ENCODE measurements around the gene PHC1.

Gene PHC1

DNA sequence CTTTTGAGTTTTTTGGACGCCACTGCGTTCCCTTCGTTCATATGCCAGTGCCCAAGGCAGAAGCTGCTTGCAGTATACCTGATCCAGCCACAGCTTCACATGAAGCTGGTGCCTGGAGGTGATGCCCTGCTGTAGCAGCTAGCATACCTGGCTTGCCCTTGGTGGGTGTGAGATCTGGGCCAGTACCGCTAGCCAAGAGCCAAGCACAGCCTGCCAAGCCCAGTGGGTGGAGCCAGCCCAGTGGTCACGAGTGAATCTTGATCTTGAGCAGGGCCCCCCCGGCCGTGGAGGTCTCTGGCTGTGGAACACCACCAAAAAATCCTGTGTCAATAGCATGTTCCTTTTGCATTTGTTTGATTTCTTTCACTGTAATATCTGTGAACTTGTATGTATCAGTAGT lies 42.5 kb downstream of the PHC1 start:
- TF ChIP-seq, protein P1, sequence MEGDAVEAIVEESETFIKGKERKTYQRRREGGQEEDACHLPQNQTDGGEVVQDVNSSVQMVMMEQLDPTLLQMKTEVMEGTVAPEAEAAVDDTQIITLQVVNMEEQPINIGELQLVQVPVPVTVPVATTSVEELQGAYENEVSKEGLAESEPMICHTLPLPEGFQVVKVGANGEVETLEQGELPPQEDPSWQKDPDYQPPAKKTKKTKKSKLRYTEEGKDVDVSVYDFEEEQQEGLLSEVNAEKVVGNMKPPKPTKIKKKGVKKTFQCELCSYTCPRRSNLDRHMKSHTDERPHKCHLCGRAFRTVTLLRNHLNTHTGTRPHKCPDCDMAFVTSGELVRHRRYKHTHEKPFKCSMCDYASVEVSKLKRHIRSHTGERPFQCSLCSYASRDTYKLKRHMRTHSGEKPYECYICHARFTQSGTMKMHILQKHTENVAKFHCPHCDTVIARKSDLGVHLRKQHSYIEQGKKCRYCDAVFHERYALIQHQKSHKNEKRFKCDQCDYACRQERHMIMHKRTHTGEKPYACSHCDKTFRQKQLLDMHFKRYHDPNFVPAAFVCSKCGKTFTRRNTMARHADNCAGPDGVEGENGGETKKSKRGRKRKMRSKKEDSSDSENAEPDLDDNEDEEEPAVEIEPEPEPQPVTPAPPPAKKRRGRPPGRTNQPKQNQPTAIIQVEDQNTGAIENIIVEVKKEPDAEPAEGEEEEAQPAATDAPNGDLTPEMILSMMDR (IDR thresholded peaks at IDR 0.05; ENCODE audit: control insufficient read depth, insufficient read depth, low read depth, low read length, missing control alignments) = no peak
- H3K4me3 ChIP-seq (ENCODE audit: control insufficient read depth, low read depth, low read length) = no peak overlapping the region
- DNase-seq (ENCODE audit: low read depth) = no peak

DNA sequence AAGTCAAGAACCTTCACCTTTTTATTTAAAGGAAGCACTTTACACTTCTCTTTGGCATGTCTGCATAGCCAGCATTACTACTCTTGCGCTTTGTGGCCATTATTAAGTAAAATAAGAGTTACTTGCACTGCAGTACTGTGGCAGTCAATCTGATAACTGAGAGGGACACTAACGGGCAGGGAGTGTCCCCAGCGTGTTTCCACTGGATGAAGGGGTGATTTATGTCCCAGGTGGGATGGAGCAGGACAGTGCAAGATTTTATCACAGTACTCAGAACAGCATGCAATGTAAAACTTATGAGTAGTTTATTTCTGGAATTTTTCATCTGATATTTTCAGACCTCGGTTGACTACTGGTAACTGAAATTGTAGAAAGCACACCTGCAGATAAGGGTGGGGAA lies 43.3 kb downstream of the PHC1 start:
- no peak overlapping the region for H3K4me3 ChIP-seq (ENCODE audit: control insufficient read depth, low read depth, low read length)

DNA sequence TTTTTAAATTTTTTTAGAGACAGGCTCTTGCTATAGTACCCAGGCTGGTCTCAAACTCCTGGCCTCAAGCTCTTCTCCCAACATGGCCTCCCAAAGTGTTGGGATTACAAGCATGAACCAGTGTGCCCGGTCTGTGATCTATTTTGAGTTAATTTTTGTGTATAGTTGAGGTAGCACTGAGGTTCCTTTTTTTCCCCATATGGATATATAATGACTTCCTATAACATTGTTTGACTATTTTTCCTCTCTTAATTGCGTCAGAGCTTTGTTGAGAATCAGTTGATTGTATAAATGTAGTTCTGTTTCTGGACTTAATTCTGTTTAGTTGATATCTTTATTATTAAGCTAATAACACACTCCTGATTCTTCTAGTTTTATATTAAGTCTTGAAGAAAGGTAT lies 43.8 kb downstream of the PHC1 start:
- TF ChIP-seq, protein P1 (IDR thresholded peaks at IDR 0.05; ENCODE audit: control insufficient read depth, insufficient read depth, low read depth, low read length, missing control alignments) = no peak
- no peak overlapping the region for H3K4me3 ChIP-seq (ENCODE audit: control insufficient read depth, low read depth, low read length)
- no peak for DNase-seq (ENCODE audit: low read depth)

More for the DNA sequence above, 43.3 kb downstream of the PHC1 start:
- TF ChIP-seq, protein P1 (IDR thresholded peaks at IDR 0.05; ENCODE audit: control insufficient read depth, insufficient read depth, low read depth, low read length, missing control alignments) = no peak
- DNase-seq (ENCODE audit: low read depth) = no peak

DNA sequence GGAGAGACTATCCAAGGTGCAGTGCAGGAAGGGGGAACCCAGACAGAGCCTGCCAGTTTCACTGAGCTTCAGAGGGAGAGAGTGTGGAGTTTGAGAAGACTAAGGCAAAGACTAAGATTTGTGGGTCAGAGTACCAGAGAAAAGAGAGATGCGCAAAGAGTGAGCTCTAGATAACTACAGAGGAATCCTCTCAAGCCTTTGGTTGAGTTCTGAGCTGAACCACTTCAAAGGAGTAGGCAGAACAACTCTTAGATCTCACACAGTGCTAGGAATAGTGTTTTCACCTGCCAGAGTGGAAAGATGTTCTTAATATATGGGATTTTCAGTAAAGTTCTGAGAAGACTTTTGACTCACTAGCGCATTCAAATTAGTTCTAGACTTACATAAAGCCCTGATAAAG lies 45.9 kb downstream of the PHC1 start:
- DNase-seq (ENCODE audit: low read depth) = no peak
- TF ChIP-seq, protein P1 (IDR thresholded peaks at IDR 0.05; ENCODE audit: control insufficient read depth, insufficient read depth, low read depth, low read length, missing control alignments) = no peak
- no peak overlapping the region for H3K4me3 ChIP-seq (ENCODE audit: control insufficient read depth, low read depth, low read length)

DNA sequence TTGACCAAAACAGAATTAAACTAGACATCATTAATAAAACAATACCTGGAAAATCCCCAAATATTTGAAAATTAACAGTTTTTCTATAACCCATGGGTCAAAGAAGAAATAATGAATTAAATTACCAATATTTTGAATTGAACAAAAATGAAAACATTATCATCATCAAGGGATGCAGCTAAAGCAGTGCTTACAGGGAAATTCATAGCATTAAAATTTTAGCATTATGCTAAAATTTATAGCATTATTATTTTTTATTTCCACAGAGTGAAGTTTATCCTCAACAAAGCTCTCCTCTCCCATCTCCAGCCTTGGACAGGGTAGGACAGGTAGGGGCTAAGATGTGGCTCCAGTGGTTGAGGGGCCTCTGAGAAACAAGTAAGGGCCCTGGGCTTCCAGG lies 54.5 kb downstream of the PHC1 start:
- TF ChIP-seq, protein P1 (IDR thresholded peaks at IDR 0.05; ENCODE audit: control insufficient read depth, insufficient read depth, low read depth, low read length, missing control alignments) = no peak
- H3K4me3 ChIP-seq (ENCODE audit: control insufficient read depth, low read depth, low read length) = no peak overlapping the region
- DNase-seq (ENCODE audit: low read depth) = no peak

DNA sequence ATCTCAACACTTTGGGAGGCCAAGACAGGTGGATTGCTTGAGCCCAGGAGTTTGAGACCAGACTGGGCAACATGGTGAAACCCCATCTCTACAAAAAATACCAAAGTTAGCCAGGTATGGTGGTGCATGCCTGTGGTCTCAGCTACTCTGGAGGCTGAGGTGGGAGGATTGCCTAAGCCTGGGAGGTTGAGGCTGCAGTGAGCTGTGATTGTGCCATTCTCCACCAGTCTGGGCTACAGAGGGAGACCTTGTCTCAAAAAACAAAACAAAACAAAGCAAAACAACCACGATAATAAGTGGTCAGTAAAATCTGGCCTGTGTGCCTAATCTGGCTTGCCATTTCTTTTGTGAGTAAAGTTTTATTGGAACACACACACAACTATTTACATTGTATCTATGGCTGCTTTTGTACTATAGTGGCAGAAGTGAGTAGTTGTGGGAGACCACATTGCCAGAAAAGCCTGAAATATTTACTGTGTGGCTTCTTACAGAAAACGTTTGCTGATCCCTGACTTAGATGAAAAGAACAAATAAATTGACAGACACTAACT lies 55.6 kb downstream of the PHC1 start:
- DNase-seq (ENCODE audit: low read depth) = no peak
- TF ChIP-seq, protein P1 (IDR thresholded peaks at IDR 0.05; ENCODE audit: control insufficient read depth, insufficient read depth, low read depth, low read length, missing control alignments) = no peak
- H3K4me3 ChIP-seq (ENCODE audit: control insufficient read depth, low read depth, low read length) = no peak overlapping the region

DNA sequence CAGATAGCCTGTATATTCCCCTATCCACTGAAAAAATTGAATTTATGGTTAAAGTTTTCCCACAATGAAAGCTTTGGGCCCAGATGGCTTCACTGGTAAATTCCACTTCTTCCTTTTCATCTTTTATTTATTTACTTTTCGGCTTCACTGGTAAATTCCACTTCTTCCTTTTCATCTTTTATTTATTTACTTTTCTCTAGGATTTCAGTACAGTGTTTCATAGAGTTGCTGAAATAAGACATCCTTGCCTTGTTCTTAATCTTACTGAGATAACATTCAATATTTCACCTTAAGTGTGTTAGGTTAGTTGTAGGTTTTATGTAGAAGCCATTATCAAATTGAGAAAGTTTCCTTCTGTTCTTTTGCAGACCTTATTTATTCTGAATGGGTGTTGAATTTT lies 56.1 kb downstream of the PHC1 start:
- H3K4me3 ChIP-seq (ENCODE audit: control insufficient read depth, low read depth, low read length) = no peak overlapping the region
- TF ChIP-seq, protein P1 (IDR thresholded peaks at IDR 0.05; ENCODE audit: control insufficient read depth, insufficient read depth, low read depth, low read length, missing control alignments) = no peak
- DNase-seq (ENCODE audit: low read depth) = no peak

Data from AG09309 (cell line).